Omental fat pad (tissue), 4 donors: ENCODE measurements around the gene ONECUT1. TPM values are rescaled to one million over a fixed set of nuclear protein-coding genes. Genes with fewer than 3 reads are reported as not detected.

Source experiments
- ATAC-seq: fragments of 150-250 bp; one replicate; pipeline ENCODE4 v1.9.1; 2016; ENCODE audit warnings: mild to moderate bottlenecking, moderate library complexity; ENCODE audit not compliant: low FRiP score
- DNase-seq: peaks from one replicate; pipeline ENCODE4 v3.0.0-alpha.2; 2019; ENCODE audit warnings: low spot score
- total RNA-seq, 4 donors: library from RNA; depleted of rRNA; stranded (reverse); fragments of >200 nt; gene quantifications; one replicate each; pipeline ENCODE4 v1.1.0, GENCODE V29; 2016
- TF ChIP-seq, protein P1 (sequence below), 3 donors: fragments of 450-650 bp; IDR thresholded peaks; one replicate each; pipeline ENCODE4 v1.5.1; 2016 to 2017; ENCODE audit warnings: antibody characterized with exemption in 3 of 3, mild to moderate bottlenecking in 3 of 3, moderate library complexity in 2 of 3

Gene ONECUT1
- total RNA-seq, 4 donors from 2014 or later, result 0.38 TPM; not detected in 3

DNA sequence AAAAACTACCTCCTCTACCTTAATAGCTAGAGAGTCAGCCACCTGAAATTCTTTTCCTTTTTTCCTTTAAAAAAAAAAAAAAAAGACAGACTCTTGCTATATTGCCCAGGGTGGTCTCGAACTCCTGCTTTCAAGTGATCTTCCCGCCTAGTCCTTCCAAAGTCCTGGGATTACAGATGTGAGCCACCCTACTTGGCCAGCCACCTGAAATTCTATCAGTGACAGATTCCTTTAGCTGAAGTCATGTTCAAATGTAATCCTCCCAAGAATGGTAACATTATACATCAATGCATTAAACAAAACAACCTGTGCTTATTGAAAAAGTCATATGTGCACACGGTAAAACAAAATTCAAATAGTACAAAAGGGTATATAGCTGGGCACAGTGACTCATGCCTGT, 59.1 kb downstream of the ONECUT1 start:
- ATAC-seq, result no peak
- DNase-seq, result no peak
- TF ChIP-seq, protein P1, sequence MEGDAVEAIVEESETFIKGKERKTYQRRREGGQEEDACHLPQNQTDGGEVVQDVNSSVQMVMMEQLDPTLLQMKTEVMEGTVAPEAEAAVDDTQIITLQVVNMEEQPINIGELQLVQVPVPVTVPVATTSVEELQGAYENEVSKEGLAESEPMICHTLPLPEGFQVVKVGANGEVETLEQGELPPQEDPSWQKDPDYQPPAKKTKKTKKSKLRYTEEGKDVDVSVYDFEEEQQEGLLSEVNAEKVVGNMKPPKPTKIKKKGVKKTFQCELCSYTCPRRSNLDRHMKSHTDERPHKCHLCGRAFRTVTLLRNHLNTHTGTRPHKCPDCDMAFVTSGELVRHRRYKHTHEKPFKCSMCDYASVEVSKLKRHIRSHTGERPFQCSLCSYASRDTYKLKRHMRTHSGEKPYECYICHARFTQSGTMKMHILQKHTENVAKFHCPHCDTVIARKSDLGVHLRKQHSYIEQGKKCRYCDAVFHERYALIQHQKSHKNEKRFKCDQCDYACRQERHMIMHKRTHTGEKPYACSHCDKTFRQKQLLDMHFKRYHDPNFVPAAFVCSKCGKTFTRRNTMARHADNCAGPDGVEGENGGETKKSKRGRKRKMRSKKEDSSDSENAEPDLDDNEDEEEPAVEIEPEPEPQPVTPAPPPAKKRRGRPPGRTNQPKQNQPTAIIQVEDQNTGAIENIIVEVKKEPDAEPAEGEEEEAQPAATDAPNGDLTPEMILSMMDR (IDR thresholded peaks at IDR 0.05), result no peak

DNA sequence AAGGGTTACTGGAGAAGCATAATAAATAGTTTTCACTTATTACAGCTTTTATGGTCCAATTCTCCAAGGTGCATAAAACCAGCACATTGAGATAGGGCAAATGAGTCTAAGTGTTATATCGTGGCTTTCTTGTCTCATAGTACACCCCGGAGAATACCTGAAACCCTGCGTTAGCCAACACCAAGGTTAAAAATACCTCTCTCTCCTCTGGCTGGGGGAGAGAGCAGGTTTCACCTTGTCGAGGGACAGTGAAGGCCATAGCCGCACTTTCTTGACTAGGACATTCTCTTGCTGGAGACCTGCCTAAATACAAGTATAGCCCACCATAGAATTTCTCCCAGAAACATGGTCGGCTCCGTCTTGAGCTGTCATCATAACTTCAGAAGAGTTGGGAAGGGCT, 59.5 kb downstream of the ONECUT1 start:
- TF ChIP-seq, protein P1 (IDR thresholded peaks at IDR 0.05), result no peak
- DNase-seq (no peak), ATAC-seq (no peak)

DNA sequence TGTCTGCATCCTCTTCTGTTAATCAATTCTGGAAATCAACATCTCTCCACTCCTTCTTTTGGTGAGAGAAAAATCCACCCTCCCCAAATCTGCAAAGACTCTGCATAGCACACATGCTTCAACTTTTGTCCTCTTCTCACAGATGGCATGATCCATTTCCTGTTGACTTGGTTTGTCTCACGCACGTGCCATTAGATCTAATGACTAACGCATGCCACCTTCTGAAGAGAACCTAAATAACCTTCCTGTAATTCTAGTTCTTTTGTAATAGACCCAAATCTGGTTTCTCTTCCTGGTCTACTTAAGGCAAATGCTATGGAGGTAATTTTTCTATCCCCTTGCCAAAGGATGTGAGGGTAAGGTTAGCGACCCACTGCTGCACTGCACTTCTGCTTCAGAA, 60.0 kb downstream of the ONECUT1 start:
- TF ChIP-seq, protein P1 (IDR thresholded peaks at IDR 0.05), result no peak
- no peak for DNase-seq

DNA sequence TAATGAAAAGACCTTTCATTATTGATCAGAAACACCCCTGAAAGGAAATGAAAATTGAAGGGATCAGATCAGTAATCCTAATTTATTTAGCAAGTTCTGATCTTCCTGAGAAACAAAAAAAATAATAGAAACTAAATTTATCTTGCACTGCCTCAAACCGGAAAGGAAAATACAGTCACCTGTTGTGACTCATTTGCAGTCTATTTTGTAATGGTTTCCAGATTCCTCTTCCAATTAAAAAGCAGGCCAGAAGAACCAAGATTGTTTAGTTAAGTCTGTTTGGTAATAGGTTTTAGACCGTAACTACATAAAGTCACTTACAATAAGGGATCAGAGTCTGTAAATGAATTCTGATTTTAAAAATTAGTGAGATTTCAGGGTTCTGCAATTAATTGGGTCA, 61.2 kb downstream of the ONECUT1 start:
- DNase-seq (no peak), ATAC-seq (no peak)
- TF ChIP-seq, protein P1 (IDR thresholded peaks at IDR 0.05), result no peak

More for the DNA sequence above, 60.0 kb downstream of the ONECUT1 start:
- ATAC-seq, result peak; percentile 42

DNA sequence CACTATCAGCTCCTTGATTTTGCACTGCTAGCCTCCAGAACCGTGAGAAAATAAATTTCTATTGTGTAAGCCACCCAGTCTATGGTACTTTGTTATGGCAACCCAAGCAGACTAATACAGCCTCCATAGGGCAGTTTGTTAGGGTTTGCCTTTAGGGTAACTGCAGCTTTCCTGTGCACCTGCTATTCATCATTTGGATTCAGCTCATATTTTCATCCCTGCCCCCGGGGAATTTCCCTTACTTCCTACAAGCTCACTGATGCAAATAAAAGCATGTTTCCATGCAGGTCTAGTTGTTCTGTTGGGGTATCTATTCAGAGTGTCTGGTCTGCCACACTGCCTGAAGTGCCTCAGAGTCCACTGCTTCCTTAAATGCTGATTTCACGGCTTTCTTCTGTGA, 62.3 kb downstream of the ONECUT1 start:
- TF ChIP-seq, protein P1 (IDR thresholded peaks at IDR 0.05), result no peak
- ATAC-seq (no peak), DNase-seq (no peak)

DNA sequence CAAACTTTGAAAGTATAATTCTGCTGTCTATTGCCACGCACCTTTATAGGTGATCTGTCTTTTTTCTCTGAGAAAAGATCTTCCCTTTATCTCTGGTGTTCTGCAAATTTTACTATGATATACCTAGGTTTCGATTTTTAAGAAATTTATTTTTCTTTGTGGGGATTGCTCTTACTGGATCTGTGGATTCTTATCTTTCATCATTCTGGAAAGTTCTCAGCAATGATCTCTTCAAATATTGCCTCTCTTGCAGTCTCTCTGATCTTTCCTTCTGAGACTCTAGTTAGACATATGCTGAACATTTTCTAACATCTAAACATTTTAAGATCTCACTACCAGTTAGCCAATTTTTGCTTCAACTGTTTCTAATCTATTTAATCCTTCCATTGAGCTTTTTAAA, 63.9 kb downstream of the ONECUT1 start:
- DNase-seq, result no peak
- TF ChIP-seq, protein P1 (IDR thresholded peaks at IDR 0.05), result no peak
- no peak for ATAC-seq

DNA sequence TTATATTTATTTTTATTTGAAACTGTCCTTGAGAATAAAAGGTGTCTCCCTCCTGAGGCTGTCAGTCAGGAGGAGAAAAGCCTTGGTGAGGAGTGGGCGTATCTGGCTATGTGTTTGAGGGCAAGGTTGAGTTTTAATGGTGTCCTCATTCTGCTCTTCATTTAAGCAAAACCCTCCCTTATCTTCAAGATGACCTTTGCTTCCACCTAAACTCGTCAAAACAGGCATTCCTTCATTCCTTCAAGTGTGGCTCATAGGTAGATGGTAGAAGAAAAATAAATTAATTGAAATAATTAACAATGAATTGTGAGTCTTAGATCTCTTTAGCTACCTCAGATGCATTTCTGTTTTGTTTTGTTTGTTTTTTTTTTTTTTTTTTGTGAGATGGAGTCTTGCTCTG, 71.6 kb downstream of the ONECUT1 start:
- DNase-seq (no peak), ATAC-seq (no peak)
- TF ChIP-seq, protein P1 (IDR thresholded peaks at IDR 0.05), result no peak
